Astrocyte (in vitro differentiated cells and primary cell): ENCODE data around the gene IGF1R.

Source experiments
- CTCF ChIP-seq: IDR thresholded peaks from 2 replicates; pipeline ENCODE4 v1.5.1; 2011; ENCODE audit warnings: low read depth, mild to moderate bottlenecking, inconsistent platforms, low read length, moderate library complexity; ENCODE audit not compliant: insufficient read depth
- EZH2 ChIP-seq: IDR thresholded peaks from 2 replicates; pipeline ENCODE4 v1.6.1; 2012; ENCODE audit warnings: mild to moderate bottlenecking, low read length, inconsistent platforms; ENCODE audit not compliant: insufficient read depth

- no peak for TF ChIP-seq CTCF
- TF ChIP-seq EZH2, result no peak
Measured at GRCh38 chr15:98935736-98936135, 287.4 kb downstream of the IGF1R start.
